HFFc6 (cell line): Measurements from ENCODE around the gene LCN1. TPM values are rescaled to one million over a fixed set of nuclear protein-coding genes. Genes with fewer than 3 reads are reported as not detected.

Source experiments
- DNase-seq: peaks from one replicate; pipeline ENCODE4 v3.0.0-alpha.2; 2018
- H3K27ac Mint-ChIP-seq: 2 replicates; pipeline ENCODE4 v1.8.0; 2020; ENCODE audit warnings: mild to moderate bottlenecking, mixed read lengths
- H3K27me3 Mint-ChIP-seq: 2 replicates; pipeline ENCODE4 v1.8.0; 2021; ENCODE audit warnings: mild to moderate bottlenecking, moderate library complexity, mixed read lengths; ENCODE audit not compliant: insufficient read depth
- H3K36me3 Mint-ChIP-seq: 2 replicates; pipeline ENCODE4 v1.8.0; 2021; ENCODE audit warnings: low read depth, mixed read lengths
- H3K4me1 Mint-ChIP-seq: 2 replicates; pipeline ENCODE4 v1.8.0; 2020; ENCODE audit warnings: low read depth, mixed read lengths
- H3K4me3 Mint-ChIP-seq: 2 replicates; pipeline ENCODE4 v1.8.0; 2020; ENCODE audit warnings: mild to moderate bottlenecking, moderate library complexity, mixed read lengths
- H3K9me3 Mint-ChIP-seq: 2 replicates; pipeline ENCODE4 v1.8.0; 2020; ENCODE audit warnings: mild to moderate bottlenecking, mixed read lengths
- total RNA-seq, 6 experiments: library from RNA; stranded (reverse); fragmentation: NEBNext Ultra II Directional; extraction: Animal tissue kit (Norgen Biotek cat#: 25700); gene quantifications; 2 replicates in 1 of 6; 3 replicates in 5 of 6; pipeline ENCODE4 v1.2.3, GENCODE V29; 2021
- TF ChIP-seq, protein P1 (sequence below): fragments of 200-600 bp; sonication (generic); IDR thresholded peaks from 2 replicates; pipeline ENCODE4 v1.5.0; 2021; ENCODE audit warnings: antibody characterized with exemption, mild to moderate bottlenecking

Gene LCN1
- total RNA-seq, 6 experiments from 2014 or later = 0.28 to 0.46 TPM; not detected in 4

DNA sequence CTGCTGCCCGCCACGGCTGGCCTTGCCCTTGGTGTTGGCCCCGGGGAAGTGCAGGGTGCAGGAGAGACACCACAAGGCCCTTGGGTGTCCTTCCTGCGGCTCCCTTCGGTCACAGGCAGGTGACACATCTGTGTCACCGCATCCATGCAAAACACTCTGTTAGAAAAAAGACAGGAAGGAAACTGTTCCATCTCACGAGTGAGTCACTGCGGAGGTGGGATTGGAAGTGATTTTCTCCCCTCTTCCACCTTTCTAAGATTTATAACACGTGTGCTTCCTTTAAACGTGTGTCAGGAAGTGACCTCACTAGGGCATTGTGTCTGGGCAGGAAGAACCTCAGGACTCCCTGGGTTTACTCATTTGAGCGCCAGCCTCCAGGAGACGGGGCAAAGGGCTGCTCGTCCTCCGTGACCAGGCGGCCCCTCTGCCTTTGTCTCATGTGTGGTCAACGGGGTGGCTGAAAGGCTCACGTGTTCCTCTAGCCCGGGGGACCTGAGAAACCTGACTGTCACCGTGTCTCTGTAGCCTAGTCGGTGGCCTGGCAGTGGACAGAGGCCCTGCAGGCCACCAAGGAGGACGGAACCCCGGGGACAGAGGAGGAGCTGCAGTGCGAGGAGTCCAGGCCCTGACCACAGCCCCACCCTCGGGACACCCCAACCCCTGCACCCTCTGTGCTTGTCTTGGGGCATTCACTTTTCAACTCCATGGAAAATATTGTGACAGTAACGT is 4.9 kb upstream of the LCN1 start:
- H3K4me1 Mint-ChIP-seq = peaks cover 7% of the 10 kb centered on the region

DNA sequence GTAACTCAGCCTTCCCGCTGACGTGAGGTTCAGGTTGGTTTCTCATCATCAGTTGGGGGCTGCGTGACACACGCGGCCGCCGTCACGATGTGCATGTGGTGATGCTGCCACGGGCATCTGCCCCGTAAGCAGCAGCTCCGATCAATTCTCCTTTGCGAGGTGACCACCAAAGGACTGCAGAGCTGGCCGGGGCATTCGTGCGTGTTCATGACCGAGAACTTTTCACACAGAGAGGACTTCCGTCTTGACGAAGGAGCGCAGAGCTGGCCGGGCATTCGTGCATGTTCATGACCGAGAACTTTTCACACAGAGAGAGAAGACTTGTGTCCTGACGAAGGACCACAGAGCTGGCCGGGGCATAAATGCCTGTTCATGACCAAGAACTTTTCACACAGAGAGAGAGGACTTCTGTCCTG is 3.8 kb upstream of the LCN1 start:
- Mint-ChIP-seq H3K4me3 (no peak overlapping the region), H3K36me3 (no peaks in the 10 kb centered on the region), H3K27me3 (peaks cover 30% of the 10 kb centered on the region), H3K4me1 (no peaks in the 10 kb centered on the region), H3K9me3 (no peaks in the 10 kb centered on the region), H3K27ac (no peak overlapping the region)
- TF ChIP-seq, protein P1, sequence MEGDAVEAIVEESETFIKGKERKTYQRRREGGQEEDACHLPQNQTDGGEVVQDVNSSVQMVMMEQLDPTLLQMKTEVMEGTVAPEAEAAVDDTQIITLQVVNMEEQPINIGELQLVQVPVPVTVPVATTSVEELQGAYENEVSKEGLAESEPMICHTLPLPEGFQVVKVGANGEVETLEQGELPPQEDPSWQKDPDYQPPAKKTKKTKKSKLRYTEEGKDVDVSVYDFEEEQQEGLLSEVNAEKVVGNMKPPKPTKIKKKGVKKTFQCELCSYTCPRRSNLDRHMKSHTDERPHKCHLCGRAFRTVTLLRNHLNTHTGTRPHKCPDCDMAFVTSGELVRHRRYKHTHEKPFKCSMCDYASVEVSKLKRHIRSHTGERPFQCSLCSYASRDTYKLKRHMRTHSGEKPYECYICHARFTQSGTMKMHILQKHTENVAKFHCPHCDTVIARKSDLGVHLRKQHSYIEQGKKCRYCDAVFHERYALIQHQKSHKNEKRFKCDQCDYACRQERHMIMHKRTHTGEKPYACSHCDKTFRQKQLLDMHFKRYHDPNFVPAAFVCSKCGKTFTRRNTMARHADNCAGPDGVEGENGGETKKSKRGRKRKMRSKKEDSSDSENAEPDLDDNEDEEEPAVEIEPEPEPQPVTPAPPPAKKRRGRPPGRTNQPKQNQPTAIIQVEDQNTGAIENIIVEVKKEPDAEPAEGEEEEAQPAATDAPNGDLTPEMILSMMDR = no peak
- no peak for DNase-seq

More for the DNA sequence above, 4.9 kb upstream of the LCN1 start:
- Mint-ChIP-seq H3K9me3 (no peaks in the 10 kb centered on the region), H3K4me3 (no peak overlapping the region), H3K36me3 (no peaks in the 10 kb centered on the region), H3K27me3 (peaks cover 29% of the 10 kb centered on the region), H3K27ac (no peak overlapping the region)
- TF ChIP-seq, protein P1 = no peak
- no peak for DNase-seq

DNA sequence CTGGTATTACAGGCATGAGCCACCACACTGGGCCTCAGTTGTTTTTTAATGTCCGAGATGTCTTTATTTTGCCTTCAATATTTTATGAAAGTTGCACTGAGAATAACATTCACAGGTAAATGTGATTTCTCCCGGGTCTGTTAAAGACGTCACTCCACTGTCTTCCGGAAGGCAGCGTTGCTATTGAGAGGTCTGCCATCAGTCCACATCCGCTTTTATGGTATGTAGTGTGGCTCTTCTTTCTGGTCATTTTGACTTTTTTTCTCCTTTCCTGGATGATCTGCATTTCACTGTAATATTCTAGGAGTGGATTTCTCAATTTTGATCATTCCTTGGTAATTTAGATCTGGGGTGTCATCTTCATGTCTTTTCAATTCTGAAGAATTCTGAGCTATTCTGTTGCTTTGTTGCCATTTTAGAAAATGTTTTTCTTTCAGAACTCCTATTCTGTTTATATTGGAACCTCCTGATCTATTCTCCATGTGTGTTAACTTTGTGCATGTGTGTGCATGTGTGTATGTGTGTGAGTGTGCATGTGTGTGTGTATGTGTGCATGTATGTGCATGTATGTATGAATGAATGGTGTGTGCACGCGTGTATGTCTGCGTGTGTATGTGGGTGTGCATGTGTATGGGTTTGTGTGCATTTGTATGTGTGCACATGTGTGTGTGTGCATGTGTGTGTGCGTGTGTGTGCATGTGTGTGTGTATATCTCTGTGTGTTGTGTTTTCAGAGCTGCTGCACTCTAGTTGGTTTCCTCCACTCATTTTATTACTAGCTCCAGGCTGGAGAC is 1.9 kb upstream of the LCN1 start:
- H3K4me3 Mint-ChIP-seq = no peak overlapping the region
- no peak for DNase-seq
- H3K27ac Mint-ChIP-seq = no peak overlapping the region
- H3K4me1 Mint-ChIP-seq = no peaks in the 10 kb centered on the region
- H3K36me3 Mint-ChIP-seq = no peaks in the 10 kb centered on the region
- TF ChIP-seq, protein P1 = no peak
- peaks cover 22% of the 10 kb centered on the region for H3K27me3 Mint-ChIP-seq
- no peaks in the 10 kb centered on the region for H3K9me3 Mint-ChIP-seq

DNA sequence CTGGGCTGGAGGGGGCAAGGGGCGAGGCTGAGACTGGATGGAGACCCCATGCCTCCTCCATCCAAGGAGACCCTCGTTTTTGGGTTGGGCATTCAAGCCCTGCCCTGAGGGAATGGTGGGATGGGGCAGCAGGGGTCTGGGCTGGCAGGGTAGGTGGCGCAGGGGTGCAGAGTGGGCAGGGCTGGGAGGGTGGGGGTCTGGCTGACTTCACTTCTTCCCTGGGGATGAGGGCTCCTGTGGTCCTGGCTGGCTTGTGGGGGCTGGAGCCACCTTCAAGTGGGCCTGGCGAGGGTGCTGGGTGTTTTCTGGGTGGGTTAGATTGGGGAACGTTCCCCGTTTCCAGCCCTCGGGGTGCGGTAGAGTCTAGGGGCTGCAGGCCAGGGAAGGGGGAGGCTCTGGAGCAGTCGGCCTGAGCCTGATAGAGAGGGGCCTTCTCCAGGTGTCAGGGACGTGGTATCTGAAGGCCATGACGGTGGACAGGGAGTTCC is 412 bp downstream of the LCN1 start:
- no peak for DNase-seq
- Mint-ChIP-seq H3K4me3 (no peak overlapping the region), H3K36me3 (no peaks in the 10 kb centered on the region), H3K27ac (no peak overlapping the region), H3K9me3 (no peaks in the 10 kb centered on the region), H3K4me1 (no peaks in the 10 kb centered on the region), H3K27me3 (peaks cover 19% of the 10 kb centered on the region)
- TF ChIP-seq, protein P1 = no peak

DNA sequence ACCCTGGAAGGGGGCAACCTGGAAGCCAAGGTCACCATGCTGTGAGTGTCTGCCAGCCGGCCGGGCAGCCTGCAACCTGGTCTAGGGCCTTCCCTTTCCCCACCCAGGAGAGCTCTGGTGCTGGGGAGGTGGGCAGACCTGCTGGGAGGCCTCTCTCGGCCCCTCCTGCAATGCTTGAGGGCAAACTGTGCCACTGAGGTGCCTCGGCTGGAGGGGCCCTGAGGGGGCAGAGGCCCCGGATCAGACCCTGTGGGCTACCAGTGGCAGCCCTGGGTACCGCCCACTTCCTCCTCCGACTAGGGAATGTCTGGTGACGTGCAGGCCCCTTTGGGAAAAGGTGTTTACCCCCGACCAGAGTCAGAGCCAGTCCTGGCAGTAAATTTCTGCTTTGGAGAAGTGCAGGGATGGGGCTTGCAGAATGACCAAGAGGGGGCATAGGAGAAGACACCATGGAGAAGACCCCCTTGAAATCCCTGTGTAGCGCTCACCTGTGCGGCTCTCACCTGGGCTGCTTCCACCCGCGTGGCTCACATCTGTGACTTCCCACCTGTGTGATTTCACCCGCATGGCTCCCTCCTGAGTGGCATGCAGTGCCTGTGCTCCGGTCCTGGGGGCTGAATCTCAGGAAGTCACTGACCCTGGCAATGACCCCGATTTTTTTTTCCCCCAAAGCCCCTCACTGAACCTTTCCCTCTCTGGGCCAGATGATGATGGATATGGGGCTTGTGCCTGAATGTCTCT is 1.1 kb downstream of the LCN1 start:
- Mint-ChIP-seq H3K9me3 (no peaks in the 10 kb centered on the region), H3K4me1 (no peaks in the 10 kb centered on the region), H3K4me3 (no peak overlapping the region), H3K27me3 (peaks cover 19% of the 10 kb centered on the region), H3K36me3 (no peaks in the 10 kb centered on the region), H3K27ac (no peak overlapping the region)
- TF ChIP-seq, protein P1 = no peak
- no peak for DNase-seq
